Vagina (tissue), 2 donors: ENCODE results near the gene RALGAPA2.

Experiments used
- CTCF ChIP-seq, 3 experiments: fragments of 450-650 bp in 2 of 3; fragments of 200-600 bp in 1 of 3; sonication (generic) in 1 of 3; IDR thresholded peaks; one replicate each; pipeline ENCODE4 v1.5.1; 2017 to 2019; ENCODE audit warnings: antibody characterized with exemption in 3 of 3, mild to moderate bottlenecking in 2 of 3, moderate library complexity in 2 of 3
- POLR2A ChIP-seq, 2 donors: fragments of 450-650 bp; IDR thresholded peaks; one replicate each; pipeline ENCODE4 v1.6.1; 2017; ENCODE audit warnings: antibody characterized with exemption in 2 of 2, mild to moderate bottlenecking in 2 of 2, moderate library complexity in 2 of 2
- POLR2AphosphoS5 ChIP-seq, 2 donors: sonication (generic); formaldehyde crosslinking; IDR thresholded peaks; one replicate each; pipeline ENCODE4 v1.9.0; 2017; ENCODE audit warnings: antibody characterized with exemption in 2 of 2, mild to moderate bottlenecking in 2 of 2, low read depth in 1 of 2; ENCODE audit not compliant: insufficient read depth in 1 of 2

GRCh38 chr20:20401991-20402390 lies 310.5 kb downstream of the RALGAPA2 start:
- no peak for TF ChIP-seq CTCF (IDR thresholded peaks at IDR 0.05)
- TF ChIP-seq POLR2A (IDR thresholded peaks at IDR 0.05), result no peak
- no peak for TF ChIP-seq POLR2AphosphoS5 (IDR thresholded peaks at IDR 0.05; ENCODE audit: insufficient read depth in 1 of 2, low read depth in 1 of 2)
